AG04449 (cell line): ENCODE data around the gene AMY2B.
"Not testable (repeated sequence)": the region's sequence is repeated elsewhere in the genome, so short reads cannot be mapped to it uniquely, and the experiment has no call there.

ENCODE experiments used
- CTCF ChIA-PET: fragments of 350-600 bp; formaldehyde crosslinking; extraction: SDS; loops from one replicate; lab custom pipeline; 2021; ENCODE audit warnings: antibody characterized with exemption; lab: Yijun Ruan, JAX
- POLR2A ChIA-PET: fragments of 400-600, 350-600 bp; formaldehyde crosslinking; extraction: SDS; loops from one replicate; lab custom pipeline; 2020; ENCODE audit warnings: antibody characterized with exemption, inconsistent platforms; lab: Yijun Ruan, JAX
- DNase-seq: peaks from one replicate; pipeline ENCODE4 v3.0.0-alpha.2; 2010; ENCODE audit warnings: low read depth, low spot score
- H3K4me3 ChIP-seq: 2 replicates; pipeline ENCODE4 v1.5.1; 2011; ENCODE audit warnings: low read depth, mild to moderate bottlenecking, control low read depth, low read length
- TF ChIP-seq, protein P1 (sequence below): IDR thresholded peaks from one replicate; pipeline ENCODE4 v1.5.1; 2011; ENCODE audit warnings: mild to moderate bottlenecking, moderate library complexity, low read length, control low read depth, inconsistent platforms; ENCODE audit not compliant: insufficient read depth; ENCODE audit errors: missing control alignments

AMY2B gene

DNA sequence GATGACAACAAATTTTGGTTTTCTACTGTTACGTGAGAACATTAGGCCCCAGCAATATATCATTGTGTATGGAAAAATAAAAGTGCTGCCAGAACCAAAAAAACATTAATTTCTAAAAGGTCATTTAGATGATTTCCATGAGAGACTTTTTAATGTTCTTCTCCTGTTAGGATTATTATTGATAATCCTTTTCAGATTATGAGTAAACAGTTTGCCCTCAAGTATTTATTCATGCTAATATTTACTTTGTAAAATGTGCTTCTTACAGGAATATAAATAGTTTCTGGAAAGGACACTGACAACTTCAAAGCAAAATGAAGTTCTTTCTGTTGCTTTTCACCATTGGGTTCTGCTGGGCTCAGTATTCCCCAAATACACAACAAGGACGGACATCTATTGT, at the start of gene AMY2B:
Gene AMY2B, plus strand, starts transcription at position 301 of the 400 bp plus-strand sequence. Its CDS starts 14 bp downstream, at position 315.
- H3K4me3 ChIP-seq, POLR2A ChIA-PET, DNase-seq, CTCF ChIA-PET: not testable (repeated sequence)

DNA sequence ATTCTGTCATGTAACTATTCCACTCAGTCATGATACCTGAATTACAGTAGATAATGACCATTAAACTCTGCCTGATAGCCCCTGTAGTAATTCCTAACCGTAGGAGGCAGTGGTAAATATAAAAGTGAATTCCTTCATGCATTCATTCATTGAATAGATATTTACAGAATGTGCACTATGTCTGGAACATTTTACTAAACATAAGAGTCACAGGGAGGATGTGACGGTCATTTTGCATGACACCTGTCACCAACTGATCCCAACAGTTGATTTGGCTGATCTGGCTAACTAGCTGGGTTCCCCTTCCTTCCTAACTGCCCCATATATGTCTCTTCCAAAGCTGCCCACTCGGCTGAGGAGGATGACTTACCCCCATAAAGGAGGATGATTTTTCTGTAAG, 48.0 kb upstream of the AMY2B start:
- TF ChIP-seq, protein P1, sequence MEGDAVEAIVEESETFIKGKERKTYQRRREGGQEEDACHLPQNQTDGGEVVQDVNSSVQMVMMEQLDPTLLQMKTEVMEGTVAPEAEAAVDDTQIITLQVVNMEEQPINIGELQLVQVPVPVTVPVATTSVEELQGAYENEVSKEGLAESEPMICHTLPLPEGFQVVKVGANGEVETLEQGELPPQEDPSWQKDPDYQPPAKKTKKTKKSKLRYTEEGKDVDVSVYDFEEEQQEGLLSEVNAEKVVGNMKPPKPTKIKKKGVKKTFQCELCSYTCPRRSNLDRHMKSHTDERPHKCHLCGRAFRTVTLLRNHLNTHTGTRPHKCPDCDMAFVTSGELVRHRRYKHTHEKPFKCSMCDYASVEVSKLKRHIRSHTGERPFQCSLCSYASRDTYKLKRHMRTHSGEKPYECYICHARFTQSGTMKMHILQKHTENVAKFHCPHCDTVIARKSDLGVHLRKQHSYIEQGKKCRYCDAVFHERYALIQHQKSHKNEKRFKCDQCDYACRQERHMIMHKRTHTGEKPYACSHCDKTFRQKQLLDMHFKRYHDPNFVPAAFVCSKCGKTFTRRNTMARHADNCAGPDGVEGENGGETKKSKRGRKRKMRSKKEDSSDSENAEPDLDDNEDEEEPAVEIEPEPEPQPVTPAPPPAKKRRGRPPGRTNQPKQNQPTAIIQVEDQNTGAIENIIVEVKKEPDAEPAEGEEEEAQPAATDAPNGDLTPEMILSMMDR = no peak
- ChIA-PET POLR2A (no interaction called here), CTCF (interaction anchor here (5.3 kb wide), 1 partner anchor 9 kb away, joined by 30 read pairs; no protein-coding TSS in a partner anchor)

DNA sequence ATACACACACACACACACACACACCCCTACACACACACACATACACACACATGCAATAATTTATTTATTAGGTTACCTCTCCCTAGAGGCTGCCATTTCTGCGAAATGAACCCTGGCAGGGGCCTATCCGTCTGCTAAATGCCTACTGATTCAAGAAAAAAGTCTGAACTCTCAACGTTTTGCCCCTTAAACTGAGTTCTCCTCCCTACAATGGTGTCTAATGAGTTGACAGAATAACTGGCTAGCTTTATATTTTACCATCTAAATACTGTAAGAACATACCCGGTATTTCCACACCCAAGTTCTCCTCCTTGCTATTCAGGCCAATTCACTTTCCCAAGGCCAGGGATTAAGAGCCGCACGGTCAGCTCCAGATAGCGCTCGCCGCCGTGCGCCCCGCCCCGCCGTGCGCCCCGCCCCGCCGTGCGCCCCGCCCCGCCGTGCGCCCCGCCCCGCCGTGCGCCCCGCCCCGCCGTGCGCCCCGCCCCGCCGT, 46.2 kb upstream of the AMY2B start:
- peak overlapping the region; percentile 41 for H3K4me3 ChIP-seq
- no peak for DNase-seq
- ChIA-PET POLR2A (no interaction called here), CTCF (interaction anchor here (5.3 kb wide), 1 partner anchor 10 kb away, joined by 30 read pairs; no protein-coding TSS in a partner anchor)
- TF ChIP-seq, protein P1 = no peak

More for the DNA sequence above, 48.0 kb upstream of the AMY2B start:
- DNase-seq = no peak
- H3K4me3 ChIP-seq = no peak overlapping the region

DNA sequence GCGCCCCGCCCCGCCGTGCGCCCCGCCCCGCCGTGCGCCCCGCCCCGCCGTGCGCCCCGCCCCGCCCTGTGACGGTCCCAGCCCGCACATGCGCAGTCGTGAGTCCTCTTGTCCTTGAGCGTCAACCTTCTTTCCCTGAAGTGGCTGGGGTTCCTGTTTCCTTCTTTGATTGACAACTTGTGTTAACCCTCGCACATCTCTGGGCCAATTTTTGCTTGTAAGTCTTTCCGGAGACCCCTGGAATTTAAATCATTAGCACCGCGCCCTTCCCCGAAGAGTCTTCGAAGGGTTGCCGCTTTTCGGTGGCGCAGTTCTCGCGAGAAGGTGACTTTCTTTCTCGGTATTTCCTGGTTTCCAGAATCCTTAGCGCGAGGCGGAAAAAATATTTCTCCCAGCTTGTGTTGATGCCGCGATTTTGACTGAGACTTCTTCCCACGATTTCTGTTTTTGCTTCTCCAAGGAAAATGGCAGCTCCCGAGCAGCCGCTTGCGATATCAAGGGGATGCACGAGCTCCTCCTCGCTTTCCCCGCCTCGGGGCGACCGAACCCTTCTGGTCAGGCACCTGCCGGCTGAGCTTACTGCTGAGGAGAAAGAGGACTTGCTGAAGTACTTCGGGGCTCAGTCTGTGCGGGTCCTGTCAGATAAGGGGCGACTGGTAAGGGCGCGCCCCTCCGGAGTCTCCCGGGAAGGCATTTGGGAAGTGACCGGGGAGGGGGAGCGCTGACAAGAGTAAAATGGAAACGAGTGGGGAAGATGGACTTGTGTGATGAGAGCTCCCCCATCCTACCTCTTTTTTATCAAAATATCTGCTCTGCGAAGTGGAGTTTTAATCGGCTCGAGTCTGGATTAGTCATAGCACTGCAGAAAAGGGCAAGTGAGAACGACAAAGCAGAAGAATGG, 45.5 kb upstream of the AMY2B start, which contains the start of gene RNPC3:
Gene RNPC3, plus strand, starts transcription at position 93 of the 901 bp plus-strand sequence. Its CDS starts 372 bp downstream, at position 465.
- no peak for DNase-seq
- ChIA-PET POLR2A (interaction anchor here (0.7 kb wide), 1 partner anchor 9 kb away, joined by 3 read pairs; no protein-coding TSS in a partner anchor), CTCF (interaction anchor here (5.3 kb wide), 1 partner anchor 11 kb away, joined by 30 read pairs; no protein-coding TSS in a partner anchor)
- TF ChIP-seq, protein P1 = no peak
- H3K4me3 ChIP-seq = peak within 1 kb of the TSS; percentile 89

DNA sequence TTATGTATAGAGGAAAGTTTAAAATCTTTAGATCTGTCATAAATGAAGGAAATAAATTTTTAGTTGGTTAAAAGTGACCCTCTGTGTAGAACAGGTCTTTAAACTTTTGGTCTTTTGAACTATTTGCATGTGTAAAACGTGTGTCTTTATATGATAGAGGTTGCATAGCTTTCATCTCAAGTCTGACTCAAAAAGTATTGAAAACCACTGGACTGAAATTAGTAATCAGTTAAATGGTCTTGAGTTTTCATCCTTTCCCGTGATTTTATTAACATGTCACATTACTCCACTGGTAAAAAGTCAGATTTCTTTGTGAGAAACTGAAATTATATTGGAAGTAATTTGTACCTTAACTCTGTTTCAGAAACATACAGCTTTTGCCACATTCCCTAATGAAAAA, 44.1 kb upstream of the AMY2B start:
- CTCF ChIA-PET = interaction anchor here (5.3 kb wide), 1 partner anchor 13 kb away, joined by 30 read pairs; no protein-coding TSS in a partner anchor
- H3K4me3 ChIP-seq = no peak overlapping the region
- POLR2A ChIA-PET = interaction anchor here (0.7 kb wide), 1 partner anchor 1800 kb away, joined by 3 read pairs; no protein-coding TSS in a partner anchor
- no peak for DNase-seq
- TF ChIP-seq, protein P1 = no peak

DNA sequence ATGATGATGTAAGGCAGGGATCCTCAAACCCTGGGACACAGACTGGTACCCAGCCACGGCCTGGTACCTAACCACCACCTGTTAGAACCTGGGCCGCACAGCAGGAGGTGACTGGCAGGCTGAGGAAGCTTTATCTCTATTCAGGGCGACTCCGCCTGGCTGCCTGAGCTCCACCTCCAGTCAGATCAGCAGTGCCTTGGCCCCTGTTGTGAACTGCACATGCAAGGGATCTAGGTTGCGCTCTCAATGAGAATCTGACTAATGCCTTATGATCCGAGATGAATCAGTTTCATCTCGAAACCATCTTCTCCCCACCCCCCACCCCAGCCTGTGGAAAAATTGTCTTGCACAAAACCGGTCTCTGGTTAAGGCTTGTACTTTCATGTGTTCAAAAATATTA, 41.6 kb upstream of the AMY2B start:
- ChIA-PET POLR2A (no interaction called here), CTCF (no interaction called here)
- H3K4me3 ChIP-seq = no peak overlapping the region
- no peak for DNase-seq
- TF ChIP-seq, protein P1 = no peak
